GM23248 (cell line): ENCODE data around the gene KRT80.

Experiments
- EZH2 ChIP-seq: fragments of 200-600 bp; sonication (generic); IDR thresholded peaks from 2 replicates; pipeline ENCODE4 v1.6.1; 2018; ENCODE audit warnings: antibody characterized with exemption, mild to moderate bottlenecking; ENCODE audit not compliant: insufficient read depth, poor library complexity, severe bottlenecking
- EZH2phosphoT487 ChIP-seq: fragments of 200-600 bp; sonication (generic); IDR thresholded peaks from 2 replicates; pipeline ENCODE4 v1.6.1; 2018; ENCODE audit warnings: antibody characterized with exemption, moderate library complexity, mild to moderate bottlenecking, low read depth; ENCODE audit not compliant: insufficient read depth

DNA sequence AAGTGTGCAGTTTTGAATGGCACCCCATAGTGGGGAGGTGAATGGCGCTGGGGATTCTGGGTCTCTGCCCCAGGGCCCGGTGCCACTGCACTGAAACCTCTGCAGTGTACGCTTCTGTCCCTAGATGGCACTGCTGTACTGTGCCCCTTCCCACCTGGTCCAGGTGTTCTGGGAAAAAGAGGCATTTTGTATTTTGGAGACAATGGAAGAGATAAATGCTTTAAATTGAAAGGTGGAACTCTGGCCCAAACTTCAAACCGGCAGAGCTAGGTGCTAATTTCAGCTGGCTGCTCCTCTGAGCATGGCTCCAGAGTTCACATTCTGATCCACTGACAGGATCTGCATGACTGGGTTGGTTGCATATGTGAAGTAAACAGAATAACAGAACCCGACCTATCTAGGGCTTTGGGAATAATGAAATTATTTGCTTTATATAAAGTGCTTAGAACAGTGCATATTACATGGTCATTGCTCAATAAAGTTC, 52.2 kb downstream of the KRT80 start:
- no peak for TF ChIP-seq EZH2phosphoT487
- no peak for TF ChIP-seq EZH2
